Muscle layer of duodenum (tissue), 2 donors: ENCODE data around the gene ASIP.

Experiments used
- H3K27ac ChIP-seq: one replicate; pipeline ENCODE4 v1.7.0; 2013; ENCODE audit warnings: mild to moderate bottlenecking, low read length
- H3K27me3 ChIP-seq: one replicate; pipeline ENCODE4 v1.7.0; 2013; ENCODE audit warnings: low read depth, mild to moderate bottlenecking, control low read depth, low read length
- H3K36me3 ChIP-seq, 2 donors: one replicate each; pipeline ENCODE4 v1.7.0; 2013; ENCODE audit warnings: low read length in 2 of 2, control low read depth in 1 of 2, mild to moderate bottlenecking in 1 of 2; ENCODE audit not compliant: insufficient read depth in 2 of 2, control insufficient read depth in 1 of 2
- H3K4me1 ChIP-seq, 2 donors: one replicate each; pipeline ENCODE4 v1.7.0; 2013; ENCODE audit warnings: low read length in 2 of 2, mild to moderate bottlenecking in 2 of 2, control low read depth in 1 of 2, moderate library complexity in 1 of 2; ENCODE audit not compliant: insufficient read depth in 2 of 2, control insufficient read depth in 1 of 2
- H3K4me3 ChIP-seq, 2 donors: one replicate each; pipeline ENCODE4 v1.7.0; 2013; ENCODE audit warnings: low read length in 2 of 2, low read depth in 1 of 2, mild to moderate bottlenecking in 1 of 2
- H3K9me3 ChIP-seq, 2 donors: one replicate each; pipeline ENCODE4 v1.7.0; 2013; ENCODE audit warnings: low read length in 2 of 2, control low read depth in 1 of 2, mild to moderate bottlenecking in 1 of 2; ENCODE audit not compliant: control insufficient read depth in 1 of 2
- donor health status: healthy.

ASIP gene

DNA sequence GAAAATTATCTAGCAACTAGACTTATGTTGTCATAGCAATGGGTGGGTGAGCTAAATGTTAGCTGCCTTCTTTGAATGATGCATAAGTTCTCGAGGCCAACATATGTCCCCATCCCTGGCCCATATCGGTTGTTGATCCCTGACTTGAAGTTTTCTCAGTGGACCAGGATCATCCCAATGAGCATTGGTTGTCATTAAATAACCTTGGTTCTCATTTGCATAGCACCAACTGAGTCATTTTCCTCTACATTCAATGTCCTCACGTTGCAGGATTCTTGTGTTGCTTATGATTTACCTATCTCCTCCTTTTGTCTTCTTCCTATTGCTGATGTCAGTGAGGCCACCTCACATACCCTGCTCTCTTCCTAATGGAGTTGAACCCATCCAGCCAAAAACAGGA, 74.0 kb downstream of the ASIP start:
- Histone ChIP-seq H3K4me3 (no peak overlapping the region), H3K36me3 (no peaks in the 10 kb centered on the region), H3K27ac (no peak overlapping the region), H3K27me3 (no peaks in the 10 kb centered on the region), H3K4me1 (peaks cover 0 to 14% of the 10 kb centered on the region in 2 donors), H3K9me3 (no peaks in the 10 kb centered on the region)

DNA sequence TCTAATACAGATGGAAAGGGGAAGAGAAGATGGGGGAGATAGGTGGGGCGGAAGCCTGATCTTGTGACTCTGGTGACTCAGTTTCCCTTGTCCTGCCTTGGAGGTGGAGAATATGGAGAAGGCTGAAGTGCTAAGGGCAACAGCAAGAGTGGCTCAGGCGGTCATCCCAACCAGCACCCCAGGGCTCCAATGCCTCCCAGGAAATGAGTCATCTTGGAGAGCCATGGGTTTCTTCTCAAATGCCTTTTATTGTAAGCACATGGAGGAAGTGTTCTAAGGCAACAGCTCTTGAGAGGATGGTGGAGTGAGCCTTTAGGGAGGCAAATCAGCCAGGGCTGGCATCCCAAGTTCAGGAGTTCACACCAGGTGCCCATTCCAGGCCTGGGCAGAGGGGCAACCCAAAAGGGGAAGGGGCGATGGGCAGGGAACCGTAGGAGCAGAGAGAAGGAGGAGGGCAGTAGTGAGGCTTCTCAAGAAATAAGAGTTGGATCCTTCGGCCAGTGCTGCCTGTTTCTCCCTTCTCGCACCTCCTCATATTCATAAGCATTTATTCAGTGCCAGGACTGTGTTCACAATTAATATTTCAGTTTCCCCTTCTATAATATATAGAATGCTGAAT, 75.1 kb downstream of the ASIP start:
- Histone ChIP-seq H3K4me1 (peaks cover 0 to 14% of the 10 kb centered on the region in 2 donors), H3K27me3 (no peaks in the 10 kb centered on the region), H3K27ac (no peak overlapping the region), H3K4me3 (no peak overlapping the region), H3K36me3 (no peaks in the 10 kb centered on the region), H3K9me3 (no peaks in the 10 kb centered on the region)
